Lower lobe of right lung (tissue), 2 donors: Measurements from ENCODE around the gene UGT1A8. TPM values are rescaled to one million over a fixed set of nuclear protein-coding genes. Genes with fewer than 3 reads are reported as not detected.
"Not testable (repeated sequence)": the region's sequence is repeated elsewhere in the genome, so short reads cannot be mapped to it uniquely, and the experiment has no call there.

Source experiments
- ATAC-seq, 2 donors: fragments of 200-7000 bp; cut with Tn5 transposase; one replicate each; pipeline ENCODE4 v1.9.1; 2020 to 2022; ENCODE audit warnings: mild to moderate bottlenecking in 2 of 2, moderate library complexity in 2 of 2
- DNase-seq: peaks from one replicate; pipeline ENCODE4 v3.0.0-alpha.2; 2020
- H3K27ac ChIP-seq: fragments of 200-600 bp; one replicate; pipeline ENCODE4 v1.8.0; 2022
- H3K27me3 ChIP-seq: fragments of 200-600 bp; one replicate; pipeline ENCODE4 v1.8.0; 2022; ENCODE audit warnings: low read depth
- H3K36me3 ChIP-seq: fragments of 200-600 bp; one replicate; pipeline ENCODE4 v1.8.0; 2022; ENCODE audit warnings: mild to moderate bottlenecking
- H3K4me1 ChIP-seq: fragments of 200-600 bp; one replicate; pipeline ENCODE4 v1.8.0; 2022
- H3K4me3 ChIP-seq: fragments of 200-600 bp; one replicate; pipeline ENCODE4 v1.8.0; 2022; ENCODE audit warnings: mild to moderate bottlenecking
- H3K9me3 ChIP-seq: fragments of 200-600 bp; one replicate; pipeline ENCODE4 v1.8.0; 2022
- intact Hi-C: fragments of 100-400 bp; cut with DNase I; formaldehyde crosslinking; loops from one replicate; pipeline ENCODE4 v1.11.0; 2022
- total RNA-seq: library from RNA; stranded (reverse); fragmentation: NEBNext Ultra II Directional; extraction: Animal tissue kit (Norgen Biotek cat#: 25700); gene quantifications from one replicate; pipeline ENCODE4 v1.2.1, GENCODE V29; 2021
- TF ChIP-seq, protein P1 (sequence below): fragments of 200-600 bp; IDR thresholded peaks from one replicate; pipeline ENCODE4 v1.8.0; 2022; ENCODE audit warnings: antibody characterized with exemption, mild to moderate bottlenecking
- donor health status: DM: no; HTN: yes; CAD: no; lungs with severe emphysema.

Gene UGT1A8
- total RNA-seq, 1 donor from 2014 or later: not detected

- no peak overlapping the region for H3K4me3 ChIP-seq
- H3K27ac ChIP-seq: no peak overlapping the region
- no peaks in the 10 kb centered on the region for H3K36me3 ChIP-seq
- H3K9me3 ChIP-seq: peaks cover 8% of the 10 kb centered on the region
- H3K27me3 ChIP-seq: no peaks in the 10 kb centered on the region
- DNase-seq (no peak), ATAC-seq (no peak)
- intact Hi-C loops: no loop called here
- TF ChIP-seq, protein P1, sequence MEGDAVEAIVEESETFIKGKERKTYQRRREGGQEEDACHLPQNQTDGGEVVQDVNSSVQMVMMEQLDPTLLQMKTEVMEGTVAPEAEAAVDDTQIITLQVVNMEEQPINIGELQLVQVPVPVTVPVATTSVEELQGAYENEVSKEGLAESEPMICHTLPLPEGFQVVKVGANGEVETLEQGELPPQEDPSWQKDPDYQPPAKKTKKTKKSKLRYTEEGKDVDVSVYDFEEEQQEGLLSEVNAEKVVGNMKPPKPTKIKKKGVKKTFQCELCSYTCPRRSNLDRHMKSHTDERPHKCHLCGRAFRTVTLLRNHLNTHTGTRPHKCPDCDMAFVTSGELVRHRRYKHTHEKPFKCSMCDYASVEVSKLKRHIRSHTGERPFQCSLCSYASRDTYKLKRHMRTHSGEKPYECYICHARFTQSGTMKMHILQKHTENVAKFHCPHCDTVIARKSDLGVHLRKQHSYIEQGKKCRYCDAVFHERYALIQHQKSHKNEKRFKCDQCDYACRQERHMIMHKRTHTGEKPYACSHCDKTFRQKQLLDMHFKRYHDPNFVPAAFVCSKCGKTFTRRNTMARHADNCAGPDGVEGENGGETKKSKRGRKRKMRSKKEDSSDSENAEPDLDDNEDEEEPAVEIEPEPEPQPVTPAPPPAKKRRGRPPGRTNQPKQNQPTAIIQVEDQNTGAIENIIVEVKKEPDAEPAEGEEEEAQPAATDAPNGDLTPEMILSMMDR: no peak
- H3K4me1 ChIP-seq: no peaks in the 10 kb centered on the region
These were observed 129.8 kb downstream of the UGT1A8 start for GRCh38 chr2:233747283-233747544.

- H3K4me1 ChIP-seq, H3K27ac ChIP-seq, H3K9me3 ChIP-seq, DNase-seq, intact Hi-C loops, H3K36me3 ChIP-seq, H3K4me3 ChIP-seq, H3K27me3 ChIP-seq, ATAC-seq: not testable (repeated sequence)
These were observed 133.3 kb downstream of the UGT1A8 start for GRCh38 chr2:233750689-233751088.

DNA sequence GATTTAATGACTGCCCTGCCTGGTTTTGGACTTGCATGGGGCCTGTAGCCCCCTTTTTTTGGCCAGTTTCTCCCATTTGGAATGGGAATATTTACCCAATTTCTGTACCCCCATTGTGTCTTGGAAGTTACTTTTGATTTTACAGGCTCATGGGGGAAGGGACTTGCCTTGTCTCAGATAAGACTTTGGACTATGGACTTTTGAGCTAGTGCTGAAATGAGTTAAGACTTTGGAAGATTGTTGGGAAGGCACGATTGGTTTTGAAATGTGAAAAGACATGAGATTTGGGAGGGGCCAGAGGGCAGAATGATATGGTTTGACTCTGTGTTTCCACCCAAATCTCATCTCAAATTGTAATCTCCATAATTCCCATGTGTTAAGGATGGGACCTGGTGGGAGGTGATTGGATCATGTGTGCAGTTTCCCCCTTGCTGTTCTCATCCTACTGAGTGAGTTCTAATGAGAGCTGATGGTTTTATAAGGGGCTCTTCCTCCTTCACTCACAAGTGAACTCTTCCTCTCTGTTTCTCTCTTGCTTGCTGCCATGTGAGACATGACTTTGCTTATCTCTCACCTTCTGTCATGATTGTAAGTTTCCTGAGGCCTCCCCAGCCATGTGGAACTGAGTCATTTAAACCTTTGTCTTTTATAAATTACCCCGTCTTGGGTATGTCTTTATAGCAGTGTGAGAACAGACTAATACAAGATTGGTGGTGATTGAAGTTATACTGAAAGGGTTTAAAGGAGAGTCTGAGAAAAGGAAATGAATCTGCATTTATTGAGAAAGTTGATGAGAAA is 134.0 kb downstream of the UGT1A8 start:
- intact Hi-C loops, H3K4me3 ChIP-seq, H3K27ac ChIP-seq, H3K4me1 ChIP-seq, H3K27me3 ChIP-seq, H3K36me3 ChIP-seq, H3K9me3 ChIP-seq, ATAC-seq, DNase-seq: not testable (repeated sequence)

GRCh38 chr2:233754872-233755611 is 137.6 kb downstream of the UGT1A8 start:
- Histone ChIP-seq H3K9me3 (peaks cover 8% of the 10 kb centered on the region), H3K36me3 (no peaks in the 10 kb centered on the region), H3K27me3 (no peaks in the 10 kb centered on the region), H3K4me1 (no peaks in the 10 kb centered on the region), H3K27ac (no peak overlapping the region), H3K4me3 (no peak overlapping the region)
- ATAC-seq: no peak
- no peak for DNase-seq
- TF ChIP-seq, protein P1: no peak
- intact Hi-C loops: no loop called here

DNA sequence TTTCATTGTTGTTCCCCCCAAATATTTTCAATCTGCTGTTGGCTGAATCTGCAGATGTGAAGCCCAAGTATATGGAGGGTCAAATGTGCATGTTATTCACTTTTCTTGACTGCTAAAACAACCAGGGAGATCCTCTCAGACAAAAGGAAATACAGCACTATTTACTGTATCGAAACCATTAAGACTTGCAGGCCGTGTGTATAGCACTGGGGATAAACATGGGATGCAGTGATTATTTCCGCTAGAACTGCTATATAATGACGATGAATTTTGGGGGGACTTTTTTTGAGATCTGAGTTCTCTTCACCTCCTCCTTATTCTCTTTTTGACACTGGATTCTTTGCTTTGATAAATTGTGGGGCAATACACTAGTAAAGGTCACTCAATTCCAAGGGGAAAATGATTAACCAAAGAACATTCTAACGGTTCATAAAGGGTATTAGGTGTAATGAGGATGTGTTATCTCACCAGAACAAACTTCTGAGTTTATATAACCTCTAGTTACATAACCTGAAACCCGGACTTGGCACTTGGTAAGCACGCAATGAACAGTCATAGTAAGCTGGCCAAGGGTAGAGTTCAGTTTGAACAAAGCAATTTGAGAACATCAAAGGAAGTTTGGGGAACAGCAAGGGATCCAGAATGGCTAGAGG is 139.1 kb downstream of the UGT1A8 start:
- Histone ChIP-seq H3K27me3 (no peaks in the 10 kb centered on the region), H3K36me3 (no peaks in the 10 kb centered on the region), H3K27ac (no peak overlapping the region), H3K4me3 (no peak overlapping the region), H3K4me1 (no peaks in the 10 kb centered on the region), H3K9me3 (no peaks in the 10 kb centered on the region)
- TF ChIP-seq, protein P1: no peak
- DNase-seq (no peak), ATAC-seq (peak in 1 of 2 donors; percentile 36)
- intact Hi-C loops: no loop called here

DNA sequence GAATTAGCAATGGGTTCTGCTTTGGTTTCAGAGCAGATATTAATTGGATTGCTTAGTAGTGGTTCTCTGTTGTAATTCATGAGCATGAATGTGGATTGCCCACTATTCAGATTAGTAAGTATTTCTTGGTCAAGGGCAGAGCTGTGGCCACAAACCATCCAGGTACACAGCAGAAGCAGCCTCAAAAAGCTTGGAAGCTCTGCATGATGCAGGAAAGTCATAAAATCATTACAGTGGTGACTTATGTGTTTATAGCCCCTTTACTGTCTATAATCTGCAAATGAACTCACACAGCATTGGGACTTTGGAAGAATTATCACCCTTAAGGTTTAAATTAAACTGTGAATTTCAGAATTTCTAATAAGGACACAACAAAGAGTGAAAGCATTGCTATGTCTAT is 140.7 kb downstream of the UGT1A8 start:
- ATAC-seq: no peak
- intact Hi-C loops: no loop called here
- H3K4me3 ChIP-seq: no peak overlapping the region
- no peaks in the 10 kb centered on the region for H3K9me3 ChIP-seq
- H3K36me3 ChIP-seq: no peaks in the 10 kb centered on the region
- no peaks in the 10 kb centered on the region for H3K4me1 ChIP-seq
- H3K27ac ChIP-seq: no peak overlapping the region
- TF ChIP-seq, protein P1: no peak
- H3K27me3 ChIP-seq: peaks cover 2% of the 10 kb centered on the region
- no peak for DNase-seq
